ENCODE data around the gene TFAP2D. TPM values are rescaled to one million over a fixed set of nuclear protein-coding genes. Genes with fewer than 3 reads are reported as not detected.

TFAP2D gene
- total RNA-seq, 1 experiment from 2014 or later = 0.46 TPM

- no peak for DNase-seq (ENCODE audit: low spot score)
Observed at GRCh38 chr6:50819466-50819903, 106.2 kb downstream of the TFAP2D start.

DNA sequence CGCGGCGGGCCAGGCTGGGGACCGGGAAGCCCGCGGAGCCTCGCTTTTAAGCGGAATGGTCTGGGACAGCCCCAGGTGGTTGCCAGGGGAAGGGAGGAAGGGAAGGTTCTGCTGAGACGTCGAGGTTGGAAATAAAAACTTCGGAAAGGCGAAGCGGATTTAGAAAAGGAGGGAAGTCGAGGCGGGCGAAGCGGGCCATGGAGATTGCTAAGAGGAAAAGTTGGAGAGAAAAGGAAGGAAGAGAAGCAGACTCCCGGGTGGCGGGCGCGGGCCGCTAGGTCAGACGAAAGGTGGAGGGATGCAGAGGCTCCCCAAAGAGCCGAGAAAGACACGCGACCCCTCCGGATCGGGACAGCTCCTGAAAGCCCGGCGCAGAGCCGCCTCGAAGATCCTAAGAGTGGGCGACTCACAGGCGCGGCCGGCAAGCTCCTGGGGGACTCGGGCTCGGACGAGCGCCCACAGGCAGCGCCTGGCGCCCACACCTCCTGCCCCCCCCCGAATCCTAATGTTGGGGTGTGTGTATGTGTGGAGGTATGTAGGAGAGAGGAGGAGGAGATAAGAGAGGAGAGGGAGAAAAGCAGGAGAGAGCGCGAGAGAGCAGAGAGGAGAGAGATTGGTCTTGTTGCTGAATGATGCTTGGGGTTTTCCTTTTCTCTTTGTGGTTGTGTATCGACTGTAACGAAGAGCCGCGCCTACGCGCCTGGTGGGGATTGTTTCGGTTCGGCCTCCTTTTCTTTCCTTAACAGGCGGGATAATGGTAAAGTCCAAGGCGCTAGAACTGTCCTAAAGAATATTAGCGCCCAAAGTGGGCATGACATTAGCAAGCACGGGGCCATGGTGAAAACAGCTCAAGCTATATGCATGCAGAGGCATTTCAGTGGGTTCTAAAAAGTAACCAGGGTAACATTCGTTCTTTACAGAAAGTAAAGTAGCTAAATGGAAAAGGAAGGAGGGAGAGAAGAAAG is 106.9 kb downstream of the TFAP2D start:
- DNase-seq (ENCODE audit: low spot score) = no peak

DNA sequence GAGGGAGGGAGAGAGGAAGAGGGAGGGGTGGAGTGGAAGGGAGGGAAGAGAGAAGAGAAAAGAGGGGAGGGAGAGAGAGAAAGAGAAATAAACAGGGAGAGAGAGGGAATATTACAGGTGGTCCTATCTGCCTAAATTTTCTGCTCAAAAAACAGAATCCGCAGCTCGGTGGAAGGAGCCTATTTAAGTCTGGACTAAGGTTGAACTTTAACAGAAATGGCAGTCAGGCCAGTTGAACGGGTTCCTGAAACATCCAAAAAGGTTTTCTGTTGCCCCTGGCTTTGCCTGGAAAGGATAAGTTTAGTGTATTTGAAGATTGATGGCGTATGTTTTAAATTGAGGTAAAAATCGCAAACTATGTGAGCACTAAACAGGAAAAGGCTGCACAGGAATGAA is 107.5 kb downstream of the TFAP2D start:
- DNase-seq (ENCODE audit: low spot score) = no peak

DNA sequence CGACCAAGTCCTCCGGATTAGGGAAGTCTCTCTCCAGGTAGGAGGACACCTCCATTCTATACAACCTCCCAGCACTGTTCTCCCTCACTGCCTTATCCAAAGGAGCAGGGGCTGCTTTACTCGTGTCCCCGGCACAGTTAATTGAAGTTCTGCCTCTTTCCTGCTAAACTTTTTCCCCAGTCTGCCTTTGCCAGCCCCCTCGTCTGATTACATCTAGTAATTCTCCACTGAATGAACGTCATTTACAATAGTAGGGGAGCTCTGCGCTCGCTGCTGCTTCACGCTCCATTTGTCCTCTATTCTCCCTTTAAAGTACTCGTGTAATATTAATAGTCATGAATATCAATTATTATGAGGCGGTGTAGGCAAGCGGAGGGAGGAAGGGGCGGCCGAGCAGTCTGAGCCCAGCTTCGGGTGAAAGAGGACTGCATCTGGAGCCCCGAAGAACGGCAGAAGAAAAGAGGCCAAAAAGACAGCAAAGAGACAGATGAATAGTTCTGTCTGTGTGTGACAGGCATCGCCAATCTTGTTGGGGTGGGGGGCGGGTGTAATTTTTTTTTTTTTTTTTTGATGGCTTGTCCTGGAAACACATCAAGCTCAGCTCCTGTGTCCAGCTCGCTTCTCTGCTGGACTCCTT is 108.2 kb downstream of the TFAP2D start:
- DNase-seq (ENCODE audit: low spot score) = no peak

- no peak for DNase-seq (ENCODE audit: low spot score)
Observed at GRCh38 chr6:50822078-50822476, 108.8 kb downstream of the TFAP2D start.

Other genes starting within 250 kb of the TFAP2D start
- gene TFAP2B, start 105.3 kb downstream of the TFAP2D start, total RNA-seq (2014; rRNA removed; shearing (Covaris generic)) = not detected in 2 replicates

Data from H4 (cell line).